Ishikawa (cell line): ENCODE data around the gene MRRF.

Source experiments
- CEBPB ChIP-seq: IDR thresholded peaks from 2 replicates; pipeline ENCODE4 v1.6.1; 2012
- CREB1 ChIP-seq: IDR thresholded peaks from 2 replicates; pipeline ENCODE4 v1.6.1; 2012; ENCODE audit warnings: low read depth
- EGR1 ChIP-seq: IDR thresholded peaks from 2 replicates; pipeline ENCODE4 v1.6.1; 2012
- EP300 ChIP-seq: IDR thresholded peaks from 2 replicates; pipeline ENCODE4 v1.6.1; 2012; ENCODE audit warnings: borderline replicate concordance
- FOXM1 ChIP-seq: IDR thresholded peaks from 2 replicates; pipeline ENCODE4 v1.6.1; 2012; ENCODE audit warnings: low read depth, borderline replicate concordance
- MAX ChIP-seq: IDR thresholded peaks from 2 replicates; pipeline ENCODE4 v1.6.1; 2012
- NFIC ChIP-seq: IDR thresholded peaks from 2 replicates; pipeline ENCODE4 v1.6.1; 2012
- RAD21 ChIP-seq: IDR thresholded peaks from 2 replicates; pipeline ENCODE4 v1.6.1; 2012; ENCODE audit warnings: low read depth
- TAF1 ChIP-seq: IDR thresholded peaks from 2 replicates; pipeline ENCODE4 v1.6.1; 2012; ENCODE audit warnings: low read depth, mild to moderate bottlenecking
- TCF12 ChIP-seq: IDR thresholded peaks from 2 replicates; pipeline ENCODE4 v1.6.1; 2012; ENCODE audit warnings: low read depth
- TEAD4 ChIP-seq: IDR thresholded peaks from 2 replicates; pipeline ENCODE4 v1.6.1; 2012
- USF1 ChIP-seq: IDR thresholded peaks from 2 replicates; pipeline ENCODE4 v1.6.1; 2012
- YY1 ChIP-seq: IDR thresholded peaks from 2 replicates; pipeline ENCODE4 v1.6.1; 2012; ENCODE audit warnings: low read depth
- ZBTB7A ChIP-seq: IDR thresholded peaks from 2 replicates; pipeline ENCODE4 v1.6.1; 2012; ENCODE audit warnings: low read depth
- TF ChIP-seq, protein P1 (sequence below): IDR thresholded peaks from 2 replicates; pipeline ENCODE4 v1.6.1; 2012; ENCODE audit warnings: low read depth, mild to moderate bottlenecking

MRRF gene

DNA sequence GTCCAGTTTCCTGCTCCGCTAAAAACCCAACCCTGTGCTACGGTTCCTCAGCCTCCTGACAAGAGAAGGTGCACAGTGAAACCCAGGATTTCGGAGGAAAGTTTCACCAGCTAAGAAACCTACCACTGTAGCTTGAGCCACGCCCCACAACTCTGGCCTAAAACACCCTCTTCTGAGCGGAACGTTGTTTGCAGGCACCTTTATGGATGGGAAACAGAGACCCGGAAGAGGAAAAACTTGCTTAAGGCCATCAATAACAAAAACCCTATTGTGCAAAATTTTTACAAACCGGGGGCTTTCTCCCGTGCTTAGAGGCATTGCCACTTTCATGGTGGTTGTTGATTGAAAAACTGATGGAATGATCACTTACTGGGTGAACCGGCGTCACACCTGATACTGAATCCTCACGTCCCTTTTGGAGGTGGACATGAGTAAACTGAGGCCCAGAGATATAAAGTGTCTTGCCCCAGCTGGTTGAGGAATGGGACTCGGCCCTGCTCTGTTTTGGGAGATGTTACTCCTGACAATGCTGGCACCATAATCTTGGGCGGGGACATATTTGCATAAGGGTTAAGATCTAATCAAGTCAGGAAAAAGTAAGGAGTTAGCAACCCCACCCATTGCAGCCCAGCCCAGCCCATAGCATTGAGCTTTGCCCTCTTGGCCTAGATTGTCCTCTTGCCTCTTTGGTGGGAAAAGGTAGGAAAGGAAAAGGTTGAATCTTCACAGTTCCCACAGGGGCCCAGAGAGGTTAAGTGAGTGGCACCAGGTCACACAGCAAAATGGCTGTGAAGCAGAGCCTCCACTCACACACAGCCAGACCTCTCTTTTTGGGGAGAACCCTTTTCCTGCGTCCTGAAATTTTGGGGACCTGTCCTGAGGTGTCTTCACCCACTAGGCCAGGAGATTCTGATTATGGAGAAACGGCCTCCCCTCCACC is 82.9 kb downstream of the MRRF start:
- no peak for TF ChIP-seq USF1
- TF ChIP-seq, protein P1, sequence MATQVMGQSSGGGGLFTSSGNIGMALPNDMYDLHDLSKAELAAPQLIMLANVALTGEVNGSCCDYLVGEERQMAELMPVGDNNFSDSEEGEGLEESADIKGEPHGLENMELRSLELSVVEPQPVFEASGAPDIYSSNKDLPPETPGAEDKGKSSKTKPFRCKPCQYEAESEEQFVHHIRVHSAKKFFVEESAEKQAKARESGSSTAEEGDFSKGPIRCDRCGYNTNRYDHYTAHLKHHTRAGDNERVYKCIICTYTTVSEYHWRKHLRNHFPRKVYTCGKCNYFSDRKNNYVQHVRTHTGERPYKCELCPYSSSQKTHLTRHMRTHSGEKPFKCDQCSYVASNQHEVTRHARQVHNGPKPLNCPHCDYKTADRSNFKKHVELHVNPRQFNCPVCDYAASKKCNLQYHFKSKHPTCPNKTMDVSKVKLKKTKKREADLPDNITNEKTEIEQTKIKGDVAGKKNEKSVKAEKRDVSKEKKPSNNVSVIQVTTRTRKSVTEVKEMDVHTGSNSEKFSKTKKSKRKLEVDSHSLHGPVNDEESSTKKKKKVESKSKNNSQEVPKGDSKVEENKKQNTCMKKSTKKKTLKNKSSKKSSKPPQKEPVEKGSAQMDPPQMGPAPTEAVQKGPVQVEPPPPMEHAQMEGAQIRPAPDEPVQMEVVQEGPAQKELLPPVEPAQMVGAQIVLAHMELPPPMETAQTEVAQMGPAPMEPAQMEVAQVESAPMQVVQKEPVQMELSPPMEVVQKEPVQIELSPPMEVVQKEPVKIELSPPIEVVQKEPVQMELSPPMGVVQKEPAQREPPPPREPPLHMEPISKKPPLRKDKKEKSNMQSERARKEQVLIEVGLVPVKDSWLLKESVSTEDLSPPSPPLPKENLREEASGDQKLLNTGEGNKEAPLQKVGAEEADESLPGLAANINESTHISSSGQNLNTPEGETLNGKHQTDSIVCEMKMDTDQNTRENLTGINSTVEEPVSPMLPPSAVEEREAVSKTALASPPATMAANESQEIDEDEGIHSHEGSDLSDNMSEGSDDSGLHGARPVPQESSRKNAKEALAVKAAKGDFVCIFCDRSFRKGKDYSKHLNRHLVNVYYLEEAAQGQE, result no peak

GRCh38 chr9:122348288-122348777 is 83.7 kb downstream of the MRRF start:
- no peak for TF ChIP-seq MAX
- TF ChIP-seq FOXM1, result no peak
- no peak for TF ChIP-seq YY1
- TF ChIP-seq TAF1, result no peak
- TF ChIP-seq USF1, result no peak
- no peak for TF ChIP-seq EGR1
- no peak for TF ChIP-seq TCF12
- no peak for TF ChIP-seq CREB1
- TF ChIP-seq CEBPB, result no peak
- TF ChIP-seq ZBTB7A, result no peak
- TF ChIP-seq, protein P1, result no peak
- no peak for TF ChIP-seq TEAD4
- TF ChIP-seq RAD21, result no peak
- no peak for TF ChIP-seq NFIC
- TF ChIP-seq EP300, result no peak

DNA sequence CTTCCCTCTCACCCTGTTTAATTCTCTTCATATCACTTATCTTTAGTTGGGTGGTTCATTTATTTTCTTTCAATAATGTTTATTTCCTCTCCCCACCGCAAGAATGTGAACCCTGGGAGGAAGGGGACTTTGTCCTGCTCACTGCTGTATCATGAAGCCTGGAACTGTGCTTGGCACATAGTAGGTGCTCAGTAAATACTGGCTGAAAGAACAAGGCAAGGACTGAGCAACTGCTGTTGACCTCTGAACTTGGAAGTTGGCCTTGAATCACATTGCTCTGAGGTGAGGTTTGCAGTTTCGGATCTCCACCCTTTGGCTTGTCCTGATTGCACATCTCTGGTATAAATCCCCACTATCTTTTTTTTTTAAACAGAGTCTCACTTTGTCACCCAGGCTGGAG is 84.1 kb downstream of the MRRF start:
- TF ChIP-seq, protein P1, result no peak
- TF ChIP-seq NFIC (no peak), TCF12 (no peak), YY1 (no peak), ZBTB7A (no peak), FOXM1 (no peak), MAX (no peak), CREB1 (no peak), CEBPB (no peak), TAF1 (no peak), EGR1 (no peak), EP300 (no peak), RAD21 (no peak), USF1 (no peak)

DNA sequence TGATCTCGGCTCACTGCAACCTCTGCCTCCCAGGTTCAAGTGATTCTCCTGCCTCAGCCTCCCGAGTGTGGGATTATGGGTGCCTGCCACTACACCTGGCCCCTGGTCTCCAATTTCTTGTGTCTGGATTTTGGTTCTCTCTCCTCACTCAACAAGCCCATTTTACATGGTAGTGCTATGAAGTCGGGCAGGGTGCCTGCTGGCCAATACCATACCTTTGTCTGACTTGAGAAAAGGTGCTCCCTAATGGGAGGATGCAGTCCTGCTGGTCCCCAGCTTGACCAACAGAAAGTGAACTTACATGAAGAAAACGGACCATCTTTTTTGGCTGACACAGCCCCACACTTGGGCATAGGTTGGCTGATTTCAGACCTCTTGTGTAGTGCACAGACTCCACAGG is 84.5 kb downstream of the MRRF start:
- TF ChIP-seq FOXM1, result no peak
- TF ChIP-seq, protein P1, result no peak
- no peak for TF ChIP-seq CEBPB
- TF ChIP-seq EGR1, result no peak
- no peak for TF ChIP-seq CREB1
- TF ChIP-seq USF1, result no peak
- TF ChIP-seq TEAD4, result no peak
- no peak for TF ChIP-seq RAD21
- TF ChIP-seq TCF12, result no peak
- no peak for TF ChIP-seq TAF1
- TF ChIP-seq ZBTB7A, result no peak
- TF ChIP-seq NFIC, result no peak
- no peak for TF ChIP-seq YY1
- no peak for TF ChIP-seq EP300
- no peak for TF ChIP-seq MAX
